A204.1 (cell line): ENCODE measurements around the gene MAP1B.
"Not testable (repeated sequence)": the region's sequence is repeated elsewhere in the genome, so short reads cannot be mapped to it uniquely, and the experiment has no call there.

ENCODE experiments used
- FAIRE-seq: peaks from 2 replicates; lab custom pipeline; 2012; peaks lifted over from hg19 to GRCh38; lab: Jason Lieb, UNC

Gene MAP1B

DNA sequence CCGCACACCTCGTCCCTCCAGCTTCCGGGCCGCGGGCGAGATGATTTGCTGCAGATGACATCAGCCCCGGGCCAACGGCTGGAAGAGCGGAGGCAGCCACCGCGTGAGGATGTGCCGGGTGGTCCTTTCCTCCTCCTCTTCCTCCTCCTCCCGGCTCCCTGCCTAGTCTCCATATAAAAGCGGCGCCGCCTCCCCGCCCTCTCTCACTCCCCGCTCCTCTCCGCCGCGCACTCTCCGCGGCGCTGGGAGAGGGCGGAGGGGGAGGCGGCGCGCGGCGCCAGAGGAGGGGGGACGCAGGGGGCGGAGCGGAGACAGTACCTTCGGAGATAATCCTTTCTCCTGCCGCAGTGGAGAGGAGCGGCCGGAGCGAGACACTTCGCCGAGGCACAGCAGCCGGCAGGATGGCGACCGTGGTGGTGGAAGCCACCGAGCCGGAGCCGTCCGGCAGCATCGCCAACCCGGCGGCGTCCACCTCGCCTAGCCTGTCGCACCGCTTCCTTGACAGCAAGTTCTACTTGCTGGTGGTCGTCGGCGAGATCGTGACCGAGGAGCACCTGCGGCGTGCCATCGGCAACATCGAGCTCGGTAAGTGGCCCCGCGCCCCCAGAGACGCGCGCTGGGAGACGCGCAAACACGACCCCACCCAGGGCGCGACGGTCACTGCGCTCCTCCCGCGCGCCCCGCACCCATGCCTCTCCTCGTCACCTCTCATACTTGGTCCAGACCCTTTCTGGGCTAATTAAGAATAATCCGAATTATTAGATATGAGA, at the start of gene MAP1B:
MAP1B (plus strand) TSS at position 345 of the 770 bp plus-strand sequence; CDS start at position 402, 57 bp downstream.
- FAIRE-seq: no peak

DNA sequence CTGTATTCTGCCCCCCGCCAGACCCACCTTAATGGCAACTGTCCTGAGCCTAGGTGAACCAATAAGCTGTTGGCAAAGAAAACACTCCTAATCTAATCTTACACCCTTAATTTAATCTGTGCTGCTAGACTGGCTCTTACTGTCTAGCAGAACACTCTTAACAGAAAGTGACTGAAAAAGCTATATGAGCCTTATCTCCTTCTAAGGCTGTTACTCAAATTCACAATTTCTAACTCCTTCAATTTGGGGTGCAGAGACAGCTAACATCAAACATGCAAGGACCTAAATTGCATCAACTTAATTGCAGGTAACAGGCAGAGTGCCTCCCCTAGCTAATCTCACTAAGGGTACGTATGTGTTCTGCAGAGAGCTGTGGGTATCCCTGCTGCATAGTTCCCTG, 49.5 kb upstream of the MAP1B start:
- no peak for FAIRE-seq

DNA sequence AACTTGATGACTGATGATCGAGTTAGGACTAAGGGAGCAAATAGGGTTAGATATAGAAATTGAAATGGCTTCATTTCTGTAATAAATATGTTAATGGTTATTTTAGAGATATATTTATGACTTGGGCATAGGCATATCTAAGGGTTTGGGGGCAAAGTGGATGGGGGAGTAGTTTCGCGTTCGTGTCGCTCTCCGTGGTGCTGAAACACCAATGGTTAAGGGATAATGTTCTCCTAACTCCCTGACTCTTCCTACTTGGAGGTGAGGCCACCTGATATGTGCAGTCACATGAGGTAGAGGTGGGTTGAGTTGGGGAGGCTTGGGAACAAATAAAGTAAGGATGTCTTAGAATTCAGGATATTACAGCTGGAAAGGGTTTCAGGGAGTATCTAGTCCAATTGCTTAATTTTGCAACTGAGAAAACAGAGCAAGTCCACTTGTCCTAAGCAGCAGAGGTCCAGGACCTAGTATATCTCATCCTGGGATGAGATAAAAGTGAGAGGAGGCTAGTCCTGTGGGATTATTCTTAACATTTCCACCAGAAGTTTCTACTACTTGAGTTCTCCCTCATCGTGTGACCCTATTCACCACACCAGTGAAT, 44.0 kb upstream of the MAP1B start:
- no peak for FAIRE-seq

DNA sequence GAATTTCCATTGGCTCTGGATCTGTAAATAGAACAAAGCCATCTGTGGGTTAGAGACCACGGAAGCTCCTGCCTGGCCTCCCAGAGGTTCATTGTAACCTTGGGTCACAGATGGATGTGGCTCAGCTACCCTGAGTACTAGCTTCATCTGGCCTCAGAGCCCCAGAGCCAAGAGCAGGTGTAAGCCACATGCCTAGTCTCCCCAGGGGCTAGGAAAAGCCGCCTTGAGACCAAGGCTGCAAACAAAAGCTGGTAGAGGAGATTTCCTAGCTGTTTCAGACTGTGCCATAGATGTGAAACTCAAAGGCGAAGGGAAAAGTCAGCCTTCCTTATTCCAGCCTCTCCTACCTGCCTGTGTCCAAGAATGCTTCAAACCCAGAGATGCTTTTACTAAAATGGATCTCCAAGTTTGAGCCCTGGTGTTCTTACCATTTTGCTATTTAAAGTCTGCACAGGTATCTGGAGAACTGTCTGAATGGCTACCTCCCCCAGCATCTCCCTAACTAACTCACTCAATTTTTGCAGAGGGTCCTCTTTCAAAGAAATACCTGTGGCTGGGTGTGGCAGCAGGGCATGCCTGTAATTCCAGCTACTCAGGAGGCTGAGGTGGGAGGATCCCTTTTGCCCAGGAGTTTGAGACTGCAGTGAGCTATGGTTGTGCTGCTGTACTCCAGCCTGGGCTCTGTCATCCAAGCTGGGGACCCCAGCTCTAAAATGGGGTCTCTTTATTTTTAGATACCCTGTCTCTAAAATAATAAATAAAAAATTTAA, 42.3 kb upstream of the MAP1B start:
- FAIRE-seq: no peak

DNA sequence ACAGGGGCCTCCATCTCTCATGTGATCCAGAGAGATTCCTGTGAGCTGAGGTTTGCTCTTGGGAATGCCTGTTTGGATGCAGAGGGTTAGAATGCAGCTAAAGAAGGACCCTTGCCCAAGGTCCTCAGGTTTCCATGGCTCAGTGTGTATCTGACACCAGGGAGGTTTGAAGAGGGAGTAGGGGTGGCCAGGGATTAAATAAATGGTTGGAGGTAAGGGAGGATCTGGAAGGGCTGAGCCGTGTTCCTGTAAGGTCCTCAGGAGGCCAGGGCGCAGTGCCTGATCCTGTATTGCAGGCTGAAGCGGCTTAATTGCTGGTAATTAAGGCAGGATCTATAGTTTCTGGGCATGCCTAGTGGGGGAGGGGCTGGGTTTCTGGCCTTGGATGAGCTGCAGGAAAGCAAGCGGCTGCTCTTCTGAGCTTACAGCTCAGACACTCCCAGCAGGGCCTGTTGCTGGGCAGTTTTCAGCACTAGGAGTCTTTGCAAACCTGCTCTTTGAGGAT, 41.5 kb upstream of the MAP1B start:
- FAIRE-seq: no peak

DNA sequence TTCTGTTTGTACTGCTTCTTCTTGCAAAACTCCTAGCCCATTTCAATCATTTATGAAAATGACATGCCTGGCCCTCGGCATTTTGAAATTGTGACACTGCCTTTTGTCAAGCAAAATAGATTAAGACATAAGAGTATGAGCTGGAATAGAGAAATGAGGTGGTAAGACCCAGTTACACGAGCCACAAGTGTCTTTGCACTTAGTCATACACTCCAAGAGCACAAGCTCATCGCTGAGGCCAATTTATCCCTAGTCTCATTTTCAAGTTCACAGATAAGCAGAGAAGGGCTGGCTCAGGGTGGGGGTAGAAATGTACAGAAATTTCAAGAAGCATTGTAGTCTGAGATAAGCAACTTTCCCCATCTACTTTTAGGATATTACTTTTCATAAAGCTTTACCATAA, 40.6 kb upstream of the MAP1B start:
- no peak for FAIRE-seq

DNA sequence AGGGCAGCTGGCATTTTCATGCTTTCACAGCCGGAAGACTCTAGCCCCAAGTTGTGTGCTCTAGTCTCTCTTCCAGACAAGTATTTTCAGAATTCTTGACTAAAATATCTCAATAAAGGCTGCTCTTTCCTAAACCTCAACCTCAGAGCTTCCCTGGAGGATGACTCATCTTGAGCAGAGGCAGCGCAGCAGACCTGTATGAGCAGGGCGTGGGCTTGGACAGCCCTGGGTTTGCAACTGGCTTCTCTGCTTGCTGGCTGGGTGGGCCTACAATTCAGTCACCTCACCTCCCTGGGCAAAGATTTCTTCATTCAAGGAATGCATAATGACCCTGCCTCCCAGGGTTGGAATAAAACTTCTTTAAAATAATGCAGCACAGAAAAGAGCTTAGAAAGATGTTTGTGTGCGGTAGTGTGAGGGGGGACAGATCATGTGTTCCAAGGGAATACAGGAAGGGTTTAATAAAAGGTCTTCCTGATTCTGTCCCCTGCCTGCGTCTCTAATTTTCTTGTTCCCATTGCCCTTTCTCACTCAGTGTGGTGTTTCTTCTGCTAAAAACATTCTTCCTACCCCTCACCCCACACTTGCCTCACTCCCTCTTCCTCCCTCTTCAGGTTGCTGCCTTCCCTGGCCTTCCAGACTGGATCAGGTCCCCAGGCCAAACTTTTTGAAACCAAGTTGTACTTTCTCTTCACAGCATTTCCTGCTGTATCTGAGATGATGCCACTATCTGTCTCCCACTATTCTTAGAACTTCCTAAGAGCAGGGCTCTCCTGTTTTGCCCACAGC, 39.4 kb upstream of the MAP1B start:
- no peak for FAIRE-seq

DNA sequence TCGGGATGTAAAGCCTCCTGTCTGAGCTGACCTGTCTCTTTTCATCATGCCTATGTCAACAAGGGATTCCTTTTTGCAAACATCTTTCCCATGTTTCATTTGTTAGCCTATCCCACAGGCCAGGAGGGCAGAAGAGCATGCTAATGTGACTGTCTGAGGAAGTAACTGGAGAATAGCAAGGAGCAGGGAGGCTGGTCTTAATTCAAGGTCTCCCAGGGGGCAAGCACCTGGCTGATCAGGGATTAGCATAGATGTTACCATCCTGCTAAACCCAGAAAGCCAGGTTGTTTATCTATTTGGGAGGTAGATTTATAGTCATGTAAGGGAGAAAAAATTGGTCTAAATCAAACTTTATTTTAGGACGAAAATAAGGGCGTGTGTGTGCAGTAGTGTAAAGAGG, 36.7 kb upstream of the MAP1B start:
- FAIRE-seq: no peak

DNA sequence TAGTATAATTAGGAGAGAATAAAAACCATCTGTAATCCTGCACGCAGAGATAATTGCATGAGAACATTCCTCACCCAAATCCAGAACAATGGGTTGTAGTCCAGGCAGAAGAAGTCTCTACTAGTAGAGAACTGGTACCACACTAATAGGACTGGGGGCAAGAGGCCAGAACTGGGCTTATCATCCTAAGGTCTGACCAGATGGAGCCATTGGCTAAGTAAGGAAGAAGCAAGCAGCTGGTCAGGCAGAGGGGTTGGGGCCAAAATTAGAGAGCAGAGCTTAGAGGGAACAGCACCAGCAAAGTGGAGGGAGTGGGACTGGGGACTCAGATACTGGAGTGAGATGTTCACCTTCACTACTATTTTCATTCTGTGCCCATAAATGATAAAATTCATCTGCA, 35.4 kb upstream of the MAP1B start:
- FAIRE-seq: no peak

DNA sequence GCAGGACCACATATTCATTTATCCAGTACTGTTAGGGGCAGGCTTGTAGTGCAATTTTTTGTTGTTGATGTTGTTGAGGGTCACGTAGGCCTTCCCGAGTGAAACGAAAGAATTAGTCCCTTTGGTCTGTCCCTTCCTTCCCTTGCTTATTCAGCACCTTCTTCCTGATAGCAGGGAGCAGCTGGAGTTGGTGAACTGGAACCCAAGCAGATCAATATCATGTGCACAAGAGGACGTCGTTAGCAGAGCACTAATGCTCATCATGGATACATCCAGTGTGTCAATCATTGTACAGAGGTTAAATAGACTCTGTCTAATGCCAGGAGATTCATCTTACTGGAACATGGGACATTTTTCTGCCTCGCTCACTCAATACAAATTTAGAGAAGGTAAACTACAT, 33.0 kb upstream of the MAP1B start:
- no peak for FAIRE-seq

DNA sequence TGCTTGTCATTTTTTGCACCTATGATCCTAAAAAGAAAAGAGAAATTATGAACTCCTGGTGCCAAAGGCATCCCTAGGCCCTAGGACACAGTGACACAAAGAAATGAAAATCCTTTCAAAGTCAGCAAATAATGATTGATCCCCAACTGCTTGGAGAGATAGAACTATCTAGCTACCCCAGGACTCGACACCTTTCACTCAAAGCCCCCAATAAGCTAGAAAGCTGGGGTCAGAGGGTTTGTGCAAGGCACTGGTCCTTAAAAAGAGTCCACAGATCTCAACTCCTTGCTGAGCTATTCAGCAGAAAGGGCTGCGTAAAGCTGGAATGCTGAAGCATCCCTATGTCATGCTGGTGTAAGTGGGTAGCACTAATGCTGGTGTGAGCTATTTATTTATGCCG, 31.8 kb upstream of the MAP1B start:
- no peak for FAIRE-seq

DNA sequence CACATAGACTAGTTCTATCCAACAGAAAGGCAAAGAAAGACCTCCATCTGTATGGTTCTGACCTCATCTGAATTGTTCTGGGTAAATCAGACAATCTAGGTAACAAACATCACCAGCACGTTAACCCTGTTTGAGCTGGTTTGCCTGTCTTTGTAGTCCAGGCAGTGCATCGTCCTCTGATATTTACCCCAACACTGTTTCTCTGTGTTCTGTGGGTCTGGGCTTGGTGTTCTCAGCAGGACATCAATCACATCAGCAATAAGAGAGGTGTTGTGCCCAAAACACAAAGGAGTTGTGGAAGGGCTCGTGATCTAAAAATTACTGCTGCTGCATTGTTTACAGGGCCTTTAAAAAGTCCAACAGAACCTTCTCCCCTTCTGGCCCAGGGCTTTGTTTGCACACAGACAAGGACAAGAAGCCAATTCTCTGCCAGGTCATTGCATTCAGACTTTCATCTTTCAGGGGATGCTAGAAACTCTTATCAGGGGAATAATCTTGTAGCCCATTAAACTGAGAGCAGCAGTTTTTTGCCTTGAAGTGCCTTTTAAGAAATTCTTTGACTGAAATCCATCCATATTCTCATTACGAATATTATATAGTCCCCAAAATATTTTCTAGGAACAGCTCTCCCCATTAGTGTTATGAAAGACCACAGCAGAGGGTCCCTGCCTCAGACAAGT, 30.5 kb upstream of the MAP1B start:
- no peak for FAIRE-seq

DNA sequence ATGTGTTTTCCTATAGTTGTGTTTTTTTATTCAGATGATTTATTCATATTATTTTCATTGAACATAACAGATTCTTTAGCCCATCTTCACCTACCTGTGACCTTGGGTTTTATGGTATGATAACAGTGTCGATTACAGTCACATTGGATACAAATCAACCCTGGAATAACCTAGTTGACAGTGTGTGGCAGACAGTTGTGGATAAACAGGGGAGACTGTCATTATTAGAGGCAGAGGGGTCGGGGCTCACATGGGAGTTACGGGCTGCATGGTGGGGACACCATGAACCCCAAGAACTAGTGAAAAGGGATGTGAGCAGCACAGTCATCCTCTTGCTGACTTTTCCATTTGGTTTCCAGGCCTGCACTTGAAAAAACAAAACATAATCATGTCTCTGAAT, 29.9 kb upstream of the MAP1B start:
- FAIRE-seq: no peak

DNA sequence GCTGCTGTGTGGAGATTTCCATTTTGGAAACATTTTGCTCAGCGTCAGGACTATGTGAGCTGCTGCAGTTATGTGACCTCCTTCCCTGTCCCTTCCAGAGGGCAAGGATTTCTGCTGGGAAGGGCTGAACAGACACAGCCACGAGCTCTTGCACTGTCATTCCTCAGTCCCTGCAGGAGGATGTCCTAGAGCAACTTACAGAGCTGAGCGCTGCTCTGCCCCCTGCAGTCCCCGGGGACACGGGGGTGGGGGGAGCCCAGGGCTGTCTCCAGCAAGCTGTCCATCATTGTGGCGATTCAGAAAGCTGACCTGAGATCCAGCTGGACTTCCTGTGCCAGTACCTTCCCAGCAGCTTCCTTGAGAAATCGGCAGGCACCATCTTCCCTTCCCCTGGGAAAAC, 28.0 kb upstream of the MAP1B start:
- no peak for FAIRE-seq

DNA sequence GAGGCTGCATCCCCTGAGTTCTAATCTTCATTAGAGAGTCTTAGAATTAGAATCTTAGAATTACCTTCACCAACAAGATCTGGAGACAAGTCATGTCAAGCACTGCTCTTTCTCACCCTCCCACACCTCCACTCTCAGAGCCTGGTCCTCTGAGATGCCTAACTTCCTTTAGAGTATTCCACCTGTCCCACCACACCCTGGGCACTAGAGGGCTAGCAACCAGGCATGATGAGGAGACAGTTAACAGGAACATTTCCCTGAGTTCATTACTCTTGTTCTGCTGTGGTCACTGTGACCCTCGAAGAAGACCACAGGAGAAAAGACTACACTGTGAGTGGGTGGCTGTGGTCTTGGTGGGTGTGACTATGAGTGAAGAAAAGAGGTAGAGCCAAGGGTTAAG, 25.2 kb upstream of the MAP1B start:
- FAIRE-seq: no peak

DNA sequence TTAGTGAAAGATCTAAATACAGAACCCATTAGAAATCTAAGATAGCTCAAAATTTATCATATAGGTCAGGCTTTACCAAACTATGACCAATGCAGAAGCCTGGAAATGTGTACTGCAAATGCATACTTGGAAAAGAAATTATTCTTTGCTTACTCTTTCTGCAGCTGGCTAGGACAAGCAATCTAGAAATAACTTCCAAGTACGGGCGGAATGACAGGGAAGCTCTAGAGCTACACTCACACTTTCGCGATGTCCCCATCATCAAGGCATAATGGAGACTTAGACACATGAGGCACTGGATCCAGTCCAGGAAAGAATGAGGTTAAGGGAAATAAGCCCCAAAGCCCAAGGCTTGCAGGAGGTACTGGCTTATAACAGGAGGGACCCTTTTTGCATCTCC, 22.4 kb upstream of the MAP1B start:
- FAIRE-seq: no peak

DNA sequence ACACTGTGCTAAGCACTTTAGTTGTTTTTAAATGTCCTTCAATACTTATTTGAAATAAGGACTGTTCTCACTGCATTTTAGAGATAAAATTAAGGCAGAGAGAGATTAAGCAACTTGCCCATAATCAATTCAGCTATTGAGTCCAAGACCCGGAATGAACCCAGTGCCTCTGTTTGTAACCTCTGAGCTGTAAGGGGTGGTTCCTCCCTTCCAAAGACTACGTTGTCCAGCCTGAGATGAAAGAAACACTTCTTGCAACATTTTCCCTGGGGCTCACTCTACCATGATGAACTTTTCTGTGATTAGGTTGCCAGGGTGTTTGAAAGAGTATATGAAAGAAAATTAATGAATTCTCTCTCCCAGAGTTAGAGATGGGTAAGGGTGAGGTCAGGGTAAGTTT, 22.0 kb upstream of the MAP1B start:
- FAIRE-seq: no peak

DNA sequence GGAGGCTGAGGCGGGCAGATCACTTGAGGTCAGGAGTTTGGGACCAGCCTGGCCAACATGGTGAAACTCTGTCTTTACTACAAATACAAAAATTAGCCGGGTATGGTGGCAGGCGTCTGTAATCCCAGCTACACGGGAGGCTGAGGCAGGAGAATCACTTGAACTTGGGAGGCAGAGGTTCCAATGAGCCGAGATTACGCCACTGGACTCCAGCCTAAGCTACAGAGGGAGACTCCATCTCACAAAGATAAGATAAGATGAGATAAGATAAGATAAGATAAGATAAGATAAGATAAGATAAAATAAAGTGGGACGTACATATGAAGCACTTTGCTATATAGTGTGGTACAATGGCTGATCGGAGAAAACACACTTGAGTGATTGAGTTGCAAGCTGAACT, 17.6 kb upstream of the MAP1B start:
- not testable (repeated sequence) for FAIRE-seq

DNA sequence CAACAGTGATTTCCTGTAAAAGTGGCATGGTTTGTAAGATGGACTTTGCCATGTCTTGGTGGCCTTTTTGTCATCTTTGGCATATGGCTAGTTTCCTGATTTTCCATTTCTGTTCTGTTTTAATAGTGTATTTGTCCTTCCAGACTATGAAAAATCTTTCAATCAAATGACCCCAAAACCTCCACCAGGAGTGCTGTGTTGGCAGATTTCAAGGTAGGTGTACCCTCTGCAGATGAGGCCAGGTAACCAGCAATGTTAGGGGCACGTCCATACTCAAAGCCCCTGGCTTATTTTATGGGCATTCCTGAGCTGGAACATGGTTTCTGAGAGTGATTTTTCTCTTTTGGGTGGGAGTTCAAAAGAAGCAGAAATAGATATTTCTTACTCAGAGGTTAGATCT, 15.2 kb upstream of the MAP1B start:
- no peak for FAIRE-seq

DNA sequence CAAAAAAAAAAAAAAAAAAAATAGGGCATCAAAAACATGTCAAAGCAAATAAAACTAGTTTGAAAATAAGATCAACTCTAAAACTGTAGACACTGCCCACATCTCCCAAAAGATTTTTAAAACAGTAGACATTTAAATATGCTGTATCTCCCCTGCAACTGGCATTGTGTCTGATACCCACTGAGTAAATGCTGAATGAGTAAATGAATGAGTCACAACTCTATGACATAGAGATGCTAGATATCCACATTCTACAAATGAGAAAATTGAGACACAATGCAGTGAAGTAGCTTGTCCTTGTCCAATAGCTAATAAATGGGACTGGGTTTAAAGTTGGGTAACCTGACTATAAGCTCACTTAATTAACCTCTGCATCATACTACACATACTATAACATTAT, 14.1 kb upstream of the MAP1B start:
- no peak for FAIRE-seq

DNA sequence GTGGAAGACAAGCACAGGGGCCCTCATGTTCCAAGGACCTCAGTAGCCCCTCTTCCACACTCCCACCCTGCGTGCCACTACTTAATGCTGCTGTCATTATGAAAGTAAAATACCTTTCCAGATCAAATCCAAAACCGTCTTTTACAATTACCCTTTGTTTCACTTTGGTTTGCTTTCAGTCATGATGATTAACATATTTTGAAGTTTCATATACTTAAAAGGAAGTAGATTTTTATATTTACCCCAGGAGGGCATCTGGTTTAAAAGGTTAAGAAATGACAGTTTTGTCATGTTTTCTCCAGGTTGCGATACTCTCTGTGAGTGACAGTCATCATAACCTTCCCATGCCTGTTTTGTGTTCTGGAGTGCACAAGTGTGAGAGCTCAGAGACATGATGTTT, 13.5 kb upstream of the MAP1B start:
- FAIRE-seq: no peak

DNA sequence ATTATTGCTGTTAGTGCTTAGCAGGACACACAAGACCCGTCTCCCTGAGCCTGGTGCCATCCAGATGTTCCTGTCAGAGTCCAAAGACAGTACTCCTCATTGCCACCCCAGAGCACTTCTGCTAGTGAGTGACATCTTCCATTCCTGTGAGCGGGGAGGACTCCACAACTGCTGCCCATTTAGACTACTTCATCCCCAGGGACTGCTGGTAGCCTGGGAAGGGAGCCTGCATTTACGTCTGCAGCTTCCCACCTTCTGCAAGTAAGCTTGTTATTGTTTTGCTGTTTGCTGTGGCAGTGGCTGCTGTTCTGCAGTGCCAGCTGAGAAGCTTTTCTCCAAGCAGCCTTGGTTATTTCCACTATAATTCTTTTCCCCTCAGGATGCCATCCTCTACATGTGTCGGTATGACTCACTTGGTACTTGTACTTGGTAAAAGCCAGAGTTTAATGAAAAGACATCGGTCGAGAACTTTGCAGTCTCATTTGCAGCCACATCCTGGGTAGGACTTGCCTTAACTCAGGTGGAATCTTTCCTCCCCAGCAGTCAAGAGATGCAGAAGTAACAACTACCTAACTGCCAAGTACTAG, 10.6 kb upstream of the MAP1B start:
- FAIRE-seq: no peak
